Raji (cell line): ENCODE results near the gene DENND5B.

Experiments
- POLR2A ChIP-seq: IDR thresholded peaks from 2 replicates; pipeline ENCODE4 v1.6.1; 2011; ENCODE audit warnings: low read depth, low read length, control low read depth; ENCODE audit not compliant: insufficient read depth

DENND5B gene

GRCh38 chr12:31523306-31523705 lies 67.6 kb downstream of the DENND5B start:
- no peak for TF ChIP-seq POLR2A

GRCh38 chr12:31522607-31523006 lies 68.3 kb downstream of the DENND5B start:
- TF ChIP-seq POLR2A = no peak

GRCh38 chr12:31521964-31522363 lies 69.0 kb downstream of the DENND5B start:
- no peak for TF ChIP-seq POLR2A

- no peak for TF ChIP-seq POLR2A
Observed at GRCh38 chr12:31519511-31519910, 71.4 kb downstream of the DENND5B start.

- no peak for TF ChIP-seq POLR2A
Observed at GRCh38 chr12:31518680-31519227, 72.2 kb downstream of the DENND5B start.

GRCh38 chr12:31517994-31518393 lies 72.9 kb downstream of the DENND5B start:
- no peak for TF ChIP-seq POLR2A

GRCh38 chr12:31516702-31517101 lies 74.2 kb downstream of the DENND5B start:
- no peak for TF ChIP-seq POLR2A

GRCh38 chr12:31514912-31515311 lies 76.0 kb downstream of the DENND5B start:
- no peak for TF ChIP-seq POLR2A

- no peak for TF ChIP-seq POLR2A
Observed at GRCh38 chr12:31510034-31510433, 80.9 kb downstream of the DENND5B start.

GRCh38 chr12:31508436-31509150 lies 82.3 kb downstream of the DENND5B start:
- no peak for TF ChIP-seq POLR2A

- TF ChIP-seq POLR2A = no peak
Observed at GRCh38 chr12:31507966-31508365, 83.0 kb downstream of the DENND5B start.

GRCh38 chr12:31506515-31507306 lies 84.2 kb downstream of the DENND5B start:
- TF ChIP-seq POLR2A = no peak

GRCh38 chr12:31504625-31505222 lies 86.2 kb downstream of the DENND5B start:
- TF ChIP-seq POLR2A = no peak

GRCh38 chr12:31499567-31499966 lies 91.4 kb downstream of the DENND5B start:
- TF ChIP-seq POLR2A = no peak

- no peak for TF ChIP-seq POLR2A
Observed at GRCh38 chr12:31498424-31498823, 92.5 kb downstream of the DENND5B start.

- no peak for TF ChIP-seq POLR2A
Observed at GRCh38 chr12:31496257-31496656, 94.7 kb downstream of the DENND5B start.
